GM21515 (cell line): ENCODE measurements around the gene HIC1.

Experiments
- ATAC-seq: cut with Tn5 transposase; IDR thresholded peaks from one replicate; pipeline ENCODE4 v1.9.1; 2021; ENCODE audit not compliant: unreplicated experiment

HIC1 gene

GRCh38 chr17:2071455-2072281 is 16.8 kb downstream of the HIC1 start:
- no peak for ATAC-seq

GRCh38 chr17:2074919-2075318 is 20.0 kb downstream of the HIC1 start:
- ATAC-seq, result no peak

GRCh38 chr17:2075336-2076086 is 20.6 kb downstream of the HIC1 start:
- ATAC-seq, result no peak

GRCh38 chr17:2076087-2076984 is 21.4 kb downstream of the HIC1 start:
- no peak for ATAC-seq

- ATAC-seq, result no peak
Measured at GRCh38 chr17:2077040-2077439, 22.1 kb downstream of the HIC1 start.

- ATAC-seq, result no peak
Measured at GRCh38 chr17:2081564-2081963, 26.7 kb downstream of the HIC1 start.

- no peak for ATAC-seq
Measured at GRCh38 chr17:2082003-2082781, 27.3 kb downstream of the HIC1 start.

- ATAC-seq, result no peak
Measured at GRCh38 chr17:2083613-2084035, 28.7 kb downstream of the HIC1 start.

GRCh38 chr17:2084036-2084765 is 29.3 kb downstream of the HIC1 start:
- ATAC-seq, result no peak

- ATAC-seq, result no peak
Measured at GRCh38 chr17:2084766-2085647, 30.1 kb downstream of the HIC1 start.

GRCh38 chr17:2085648-2085949 is 30.7 kb downstream of the HIC1 start:
- no peak for ATAC-seq

- ATAC-seq, result no peak
Measured at GRCh38 chr17:2086306-2086705, 31.4 kb downstream of the HIC1 start.

- no peak for ATAC-seq
Measured at GRCh38 chr17:2087597-2088211, 32.8 kb downstream of the HIC1 start.

- ATAC-seq, result peak; percentile 26
Measured at GRCh38 chr17:2089021-2089422, 34.1 kb downstream of the HIC1 start.

GRCh38 chr17:2090210-2090641 is 35.3 kb downstream of the HIC1 start:
- no peak for ATAC-seq

- no peak for ATAC-seq
Measured at GRCh38 chr17:2090804-2091534, 36.1 kb downstream of the HIC1 start.

- no peak for ATAC-seq
Measured at GRCh38 chr17:2092253-2092652, 37.4 kb downstream of the HIC1 start.

- ATAC-seq, result no peak
Measured at GRCh38 chr17:2093349-2093748, 38.4 kb downstream of the HIC1 start.
